ENCODE results near the gene KRTAP10-11. TPM values are rescaled to one million over a fixed set of nuclear protein-coding genes. Genes with fewer than 3 reads are reported as not detected.
"Not testable (repeated sequence)": the region's sequence is repeated elsewhere in the genome, so short reads cannot be mapped to it uniquely, and the experiment has no call there.

KRTAP10-11 gene
- total and polyA plus RNA-seq, 2 experiments from 2014 or later, result not detected

GRCh38 chr21:44687671-44688070, 41.5 kb downstream of the KRTAP10-11 start:
- no peaks in the 10 kb centered on the region for H3K27me3 ChIP-seq (ENCODE audit: insufficient read depth)
- no peak overlapping the region for H3K27ac ChIP-seq (ENCODE audit: low read depth)
- H3K9me2 ChIP-seq (ENCODE audit: insufficient read depth), result no peaks in the 10 kb centered on the region
- H4K20me1 ChIP-seq (replicated peaks; ENCODE audit: insufficient read depth), result no peaks in the 10 kb centered on the region
- ATAC-seq (no peak), DNase-seq (ENCODE audit: low spot score) (no peak)
- no peak overlapping the region for H2AFZ ChIP-seq
- peaks cover 6% of the 10 kb centered on the region for H3K4me1 ChIP-seq (ENCODE audit: insufficient read depth)
- no peaks in the 10 kb centered on the region for H3K79me2 ChIP-seq (replicated peaks; ENCODE audit: insufficient read depth)
- 0 out of 2 replicates have a peak, but pooled peaks cover 4% of the 10 kb centered on the region for H3F3A ChIP-seq (replicated peaks; ENCODE audit: low read depth)
- H3K4me2 ChIP-seq, result no peak overlapping the region
- H3K27ac Mint-ChIP-seq, result no peak overlapping the region
- H3K36me3 Mint-ChIP-seq (ENCODE audit: low read depth), result peaks cover 4% of the 10 kb centered on the region; the same call in 1 of the 3 replicates
- TF ChIP-seq NANOG (IDR thresholded peaks at IDR 0.05; ENCODE audit: borderline replicate concordance) (no peak), POLR2AphosphoS5 (IDR thresholded peaks at IDR 0.05; ENCODE audit: low read depth) (no peak), EZH2 (IDR thresholded peaks at IDR 0.05; ENCODE audit: low read depth, unreplicated experiment) (no peak), CTCF (conservative IDR thresholded peaks at IDR 0.05; ENCODE audit: low read depth in 2 of 2) (no peak), ETS1 (IDR thresholded peaks at IDR 0.05) (no peak), STAT1 (IDR thresholded peaks at IDR 0.05; ENCODE audit: unreplicated experiment) (no peak)
- peaks cover 24% of the 10 kb centered on the region for H3K4me1 Mint-ChIP-seq
- peaks cover 7% of the 10 kb centered on the region for H3K9me3 Mint-ChIP-seq
- H3K4me3 ChIP-seq, result no peak overlapping the region
- no peak overlapping the region for H3K4me3 Mint-ChIP-seq
- H3K27me3 Mint-ChIP-seq (ENCODE audit: insufficient read depth, low read depth, poor library complexity), result peaks cover 16% of the 10 kb centered on the region
- no peaks in the 10 kb centered on the region for H3K36me3 ChIP-seq (ENCODE audit: insufficient read depth)

GRCh38 chr21:44689740-44690139, 43.5 kb downstream of the KRTAP10-11 start:
- not testable (repeated sequence) for H3K27ac ChIP-seq (ENCODE audit: low read depth); H3K27me3 ChIP-seq (ENCODE audit: insufficient read depth); H3K4me2 ChIP-seq; H3K79me2 ChIP-seq (replicated peaks; ENCODE audit: insufficient read depth); H3K4me1 ChIP-seq (ENCODE audit: insufficient read depth); H3K4me3 Mint-ChIP-seq; H3K4me3 ChIP-seq; H2AFZ ChIP-seq; H3K9me2 ChIP-seq (ENCODE audit: insufficient read depth); H3K27ac Mint-ChIP-seq; ATAC-seq; H3K36me3 ChIP-seq (ENCODE audit: insufficient read depth); H4K20me1 ChIP-seq (replicated peaks; ENCODE audit: insufficient read depth); H3F3A ChIP-seq (replicated peaks; ENCODE audit: low read depth); DNase-seq (ENCODE audit: low spot score)
- Mint-ChIP-seq H3K27me3 (ENCODE audit: insufficient read depth, low read depth, poor library complexity) (peaks cover 13% of the 10 kb centered on the region), H3K9me3 (peaks cover 17% of the 10 kb centered on the region; the same call in 2 of the 3 replicates), H3K4me1 (peaks cover 24% of the 10 kb centered on the region), H3K36me3 (ENCODE audit: low read depth) (peaks cover 17% of the 10 kb centered on the region; the same call in 1 of the 3 replicates)

GRCh38 chr21:44691686-44692085, 45.5 kb downstream of the KRTAP10-11 start:
- Histone ChIP-seq H3K36me3 (ENCODE audit: insufficient read depth) (no peaks in the 10 kb centered on the region; the same call in 1 of the 2 replicates), H4K20me1 (replicated peaks; ENCODE audit: insufficient read depth) (no peaks in the 10 kb centered on the region), H3K4me1 (ENCODE audit: insufficient read depth) (peaks cover 8% of the 10 kb centered on the region), H3F3A (replicated peaks; ENCODE audit: low read depth) (0 out of 2 replicates have a peak, but pooled peaks cover 4% of the 10 kb centered on the region), H3K27ac (ENCODE audit: low read depth) (no peak overlapping the region), H2AFZ (no peak overlapping the region), H3K4me2 (no peak overlapping the region), H3K27me3 (ENCODE audit: insufficient read depth) (no peaks in the 10 kb centered on the region), H3K79me2 (replicated peaks; ENCODE audit: insufficient read depth) (no peaks in the 10 kb centered on the region), H3K9me2 (ENCODE audit: insufficient read depth) (no peaks in the 10 kb centered on the region), H3K4me3 (no peak overlapping the region)
- DNase-seq (ENCODE audit: low spot score), result no peak
- Mint-ChIP-seq H3K4me1 (peaks cover 30% of the 10 kb centered on the region), H3K4me3 (no peak overlapping the region), H3K36me3 (ENCODE audit: low read depth) (peaks cover 17% of the 10 kb centered on the region; the same call in 1 of the 3 replicates), H3K27me3 (ENCODE audit: insufficient read depth, low read depth, poor library complexity) (peaks cover 15% of the 10 kb centered on the region), H3K27ac (no peak overlapping the region), H3K9me3 (peaks cover 17% of the 10 kb centered on the region; the same call in 2 of the 3 replicates)
- TF ChIP-seq CTCF (conservative IDR thresholded peaks at IDR 0.05; ENCODE audit: low read depth in 2 of 2) (no peak), EZH2phosphoT487 (IDR thresholded peaks at IDR 0.05; ENCODE audit: unreplicated experiment) (no peak)
- no peak for ATAC-seq

Measured in GM23338 (cell line).